DMS79 treated with DMSO at 0.1 percent for 48 hours (cell line): Measurements from ENCODE around the gene TXK.

Experiments used
- DNase-seq: peaks from one replicate; lab custom pipeline; 2025; lab: John Stamatoyannopoulos, UW

The TXK gene

DNA sequence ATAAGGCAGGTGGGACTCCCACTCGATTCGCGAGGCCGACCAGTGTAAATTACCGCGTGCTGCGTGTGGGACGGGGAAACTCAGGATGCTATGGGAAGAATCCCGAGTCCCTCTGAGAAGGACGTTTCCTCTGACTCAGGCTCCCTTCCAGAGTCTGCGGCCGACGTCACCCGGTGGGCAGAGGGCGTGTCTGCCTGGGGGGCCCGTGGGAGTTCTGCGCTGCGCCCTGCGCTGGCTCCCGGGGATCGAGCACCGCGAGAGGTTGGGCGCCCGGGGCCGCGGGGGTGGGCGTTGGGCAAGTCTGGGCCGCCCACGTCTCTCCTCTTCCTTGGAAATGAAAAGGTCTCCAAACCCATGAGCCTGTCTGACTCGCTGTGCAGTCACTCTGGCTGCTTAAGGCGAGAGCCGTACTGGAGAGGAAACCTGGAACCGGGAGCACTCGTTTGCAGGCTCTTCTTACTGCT lies 116.9 kb downstream of the TXK start:
- no peak for DNase-seq
